Parathyroid adenoma (tissue), 2 donors: Measurements from ENCODE around the gene PSMB3.

ENCODE experiments used
- H2AFZ ChIP-seq: fragments of 300-600 bp; sonication (generic); one replicate; pipeline ENCODE4 v1.7.0; 2017; ENCODE audit warnings: antibody characterized with exemption, mild to moderate bottlenecking
- H3K27ac ChIP-seq: fragments of 300-600 bp; sonication (generic); one replicate; pipeline ENCODE4 v1.7.0; 2017
- H3K27me3 ChIP-seq: fragments of 300-600 bp; sonication (generic); one replicate; pipeline ENCODE4 v1.7.0; 2017; ENCODE audit warnings: low read length; ENCODE audit not compliant: control insufficient read depth, insufficient read depth
- H3K36me3 ChIP-seq: fragments of 300-600 bp; sonication (generic); one replicate; pipeline ENCODE4 v1.7.0; 2017; ENCODE audit warnings: low read length; ENCODE audit not compliant: control insufficient read depth, insufficient read depth
- H3K4me1 ChIP-seq: fragments of 300-600 bp; sonication (generic); one replicate; pipeline ENCODE4 v1.7.0; 2017; ENCODE audit warnings: control low read depth
- H3K4me2 ChIP-seq: fragments of 300-600 bp; sonication (generic); one replicate; pipeline ENCODE4 v1.7.0; 2017; ENCODE audit warnings: low read length
- H3K4me3 ChIP-seq: fragments of 300-600 bp; sonication (generic); one replicate; pipeline ENCODE4 v1.7.0; 2017; ENCODE audit warnings: low read depth, low read length
- H3K79me2 ChIP-seq: fragments of 300-600 bp; sonication (generic); one replicate; pipeline ENCODE4 v1.7.0; 2017; ENCODE audit warnings: control low read depth
- H3K9ac ChIP-seq: fragments of 300-600 bp; sonication (generic); one replicate; pipeline ENCODE4 v1.7.0; 2017; ENCODE audit warnings: mild to moderate bottlenecking
- H3K9me3 ChIP-seq: fragments of 300-600 bp; sonication (generic); one replicate; pipeline ENCODE4 v1.7.0; 2017; ENCODE audit warnings: low read length; ENCODE audit not compliant: control insufficient read depth
- CTCF ChIP-seq: fragments of 300-600 bp; sonication (generic); IDR thresholded peaks from one replicate; pipeline ENCODE4 v1.7.0; 2017; ENCODE audit warnings: antibody characterized with exemption, mild to moderate bottlenecking
- donor health status: primary hyperparathyroidism.

Gene PSMB3

DNA sequence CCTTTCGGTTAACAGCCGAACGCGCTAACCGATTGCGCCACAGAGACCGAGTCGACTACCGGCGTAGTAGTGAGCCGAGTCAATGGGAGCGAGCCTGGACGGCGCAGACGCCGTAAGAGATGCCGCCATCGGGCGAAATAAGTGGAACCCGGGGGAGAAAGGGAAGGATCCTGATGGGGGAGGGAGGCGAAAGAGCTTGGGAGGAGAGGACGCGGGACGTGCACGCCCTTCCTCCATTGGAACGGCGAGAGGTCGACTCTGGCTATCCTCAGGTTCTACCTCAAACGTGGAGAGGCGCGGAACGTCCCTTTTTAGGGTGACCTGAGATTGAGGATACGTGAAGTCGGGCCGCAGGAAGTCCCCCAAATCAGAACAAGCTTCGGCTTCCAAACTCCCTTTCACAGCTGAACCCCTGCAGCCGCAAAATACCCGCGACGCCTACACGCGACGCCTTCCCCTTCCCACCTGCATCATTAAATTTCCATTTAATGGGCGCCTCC lies 683 bp upstream of the PSMB3 start:
- no peaks in the 10 kb centered on the region for H3K9me3 ChIP-seq
- H3K4me1 ChIP-seq, result peaks cover 25% of the 10 kb centered on the region
- H3K9ac ChIP-seq, result peak overlapping the region; percentile 5

GRCh38 chr17:38753071-38753506 lies 548 bp downstream of the PSMB3 start:
- no peaks in the 10 kb centered on the region for H3K27me3 ChIP-seq
- peak overlapping the region; percentile 83 for H3K4me2 ChIP-seq
- H3K36me3 ChIP-seq, result no peaks in the 10 kb centered on the region
- H3K4me3 ChIP-seq, result peak overlapping the region; percentile 97
- H3K9ac ChIP-seq, result peak overlapping the region; percentile 65
- peak overlapping the region; percentile 96 for H3K27ac ChIP-seq
- H3K9me3 ChIP-seq, result no peaks in the 10 kb centered on the region
- TF ChIP-seq CTCF, result no peak
- peaks cover 25% of the 10 kb centered on the region for H3K4me1 ChIP-seq
- peak overlapping the region; percentile 87 for H2AFZ ChIP-seq
- H3K79me2 ChIP-seq, result peaks cover 28% of the 10 kb centered on the region

More for the DNA sequence above, 683 bp upstream of the PSMB3 start:
- H2AFZ ChIP-seq, result peak overlapping the region; percentile 87
- no peaks in the 10 kb centered on the region for H3K27me3 ChIP-seq
- no peak for TF ChIP-seq CTCF
- H3K79me2 ChIP-seq, result peaks cover 27% of the 10 kb centered on the region
- peak overlapping the region; percentile 96 for H3K27ac ChIP-seq
- H3K36me3 ChIP-seq, result no peaks in the 10 kb centered on the region
- H3K4me3 ChIP-seq, result peak overlapping the region; percentile 97
- H3K4me2 ChIP-seq, result peak overlapping the region; percentile 93

- H3K27me3 ChIP-seq, result no peaks in the 10 kb centered on the region
- no peaks in the 10 kb centered on the region for H3K36me3 ChIP-seq
These were observed 9.1 kb downstream of the PSMB3 start for GRCh38 chr17:38761612-38762011.

DNA sequence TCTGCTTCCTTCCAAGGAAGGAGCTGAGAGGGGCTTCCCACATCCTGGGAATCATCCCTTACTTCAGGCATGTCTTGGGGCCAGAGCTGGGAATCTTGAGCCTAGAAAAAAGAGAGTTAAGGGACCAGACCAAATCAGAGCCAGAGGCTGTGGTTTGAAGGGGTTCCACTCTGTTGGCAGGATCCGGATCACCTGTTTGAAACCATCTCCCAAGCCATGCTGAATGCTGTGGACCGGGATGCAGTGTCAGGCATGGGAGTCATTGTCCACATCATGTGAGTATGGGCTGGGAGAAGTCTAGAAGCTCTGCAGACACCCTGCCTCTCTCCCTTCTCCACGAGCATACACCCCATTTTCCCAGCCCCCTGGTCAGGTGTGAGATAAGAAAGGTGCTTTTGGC lies 9.7 kb downstream of the PSMB3 start:
- H3K36me3 ChIP-seq, result no peaks in the 10 kb centered on the region

More at GRCh38 chr17:38761612-38762011, 9.1 kb downstream of the PSMB3 start:
- H3K79me2 ChIP-seq, result peaks cover 8% of the 10 kb centered on the region
- TF ChIP-seq CTCF, result no peak
- H3K9me3 ChIP-seq, result no peaks in the 10 kb centered on the region
- no peak overlapping the region for H2AFZ ChIP-seq
- no peak overlapping the region for H3K4me3 ChIP-seq
- no peak overlapping the region for H3K4me2 ChIP-seq
- H3K9ac ChIP-seq, result no peak overlapping the region
- no peak overlapping the region for H3K27ac ChIP-seq
- H3K4me1 ChIP-seq, result no peaks in the 10 kb centered on the region

More for the DNA sequence above, 9.7 kb downstream of the PSMB3 start:
- Histone ChIP-seq H3K4me1 (no peaks in the 10 kb centered on the region), H2AFZ (no peak overlapping the region), H3K4me2 (no peak overlapping the region), H3K9me3 (no peaks in the 10 kb centered on the region), H3K4me3 (no peak overlapping the region), H3K9ac (no peak overlapping the region), H3K27me3 (no peaks in the 10 kb centered on the region), H3K79me2 (peaks cover 5% of the 10 kb centered on the region), H3K27ac (no peak overlapping the region)
- no peak for TF ChIP-seq CTCF
